Measurements from ENCODE around the gene PLCH2. TPM values are rescaled to one million over a fixed set of nuclear protein-coding genes. Genes with fewer than 3 reads are reported as not detected.

The PLCH2 gene
- total and polyA plus RNA-seq, 2 of the 13 experiments (the other 11 are each of a cell fraction or from before 2014, with no cell fraction given) = 0.15 to 0.67 TPM

DNA sequence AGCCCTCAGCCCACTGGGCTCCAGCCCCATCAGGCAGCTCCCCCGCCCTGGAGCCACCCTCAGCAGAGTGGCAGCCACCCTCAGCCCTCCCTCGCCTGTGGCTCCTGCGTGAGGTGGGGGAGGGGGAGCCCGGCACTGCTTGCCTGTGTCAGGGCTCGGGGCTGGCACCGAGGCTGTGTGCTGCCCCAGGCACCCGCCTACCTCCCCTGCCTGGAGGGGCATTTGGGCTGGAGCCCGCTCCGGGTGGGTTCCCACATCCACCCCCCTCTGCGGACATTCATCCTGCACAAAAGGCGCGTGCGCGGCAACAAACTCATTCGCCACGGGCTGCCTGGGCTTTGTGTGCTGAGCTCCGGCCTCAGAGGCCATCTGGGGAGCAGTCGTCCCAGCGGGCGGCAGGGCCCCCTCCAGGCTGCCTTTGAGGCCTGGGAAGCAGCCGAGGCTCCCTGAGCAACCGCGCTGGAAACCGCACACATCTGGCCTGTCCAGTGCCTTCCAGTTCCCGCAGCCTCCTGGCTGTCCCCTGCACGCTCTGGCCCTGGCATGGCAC, 67.5 kb downstream of the PLCH2 start:
- peak overlapping the region; percentile 83 for H3K4me2 ChIP-seq (ENCODE audit: low read depth, low read length)
- no peak overlapping the region for H2AFZ ChIP-seq (ENCODE audit: low read length)
- ChIA-PET POLR2A (interaction anchor here (0.7 to 3.4 kb wide), 5 partner anchors 9 to 131 kb away, joined by 3 to 29 read pairs (median 5); partner anchors contain the start of genes HES5, PANK4, PEX10 and PRXL2B), CTCF (ENCODE audit: low intra/inter-chr PET ratio, low total read pairs) (no interaction called here)
- H3K4me3 ChIP-seq (replicated peaks in 1 of 3; ENCODE audit: insufficient read depth in 1 of 3, low read depth in 2 of 3, low read length in 3 of 3) = peak overlapping the region in 2 of 3 experiments; percentile 43 to 60; a peak in 3 of 6 replicates
- H3K27ac ChIP-seq (ENCODE audit: extremely low read length, insufficient read depth, low read length) = no peak overlapping the region
- H3K79me2 ChIP-seq (ENCODE audit: insufficient read depth, low read length) = no peaks in the 10 kb centered on the region
- no peaks in the 10 kb centered on the region for H3K36me3 ChIP-seq (replicated peaks in 1 of 2; ENCODE audit: control insufficient read depth in 1 of 2, insufficient read depth in 2 of 2, low read length in 2 of 2)
- FAIRE-seq (no peak), ATAC-seq (peak; percentile 0; the same call in 1 of the 3 replicates), DNase-seq (ENCODE audit: low spot score) (no peak)
- H3K27me3 ChIP-seq (ENCODE audit: control insufficient read depth in 1 of 2, insufficient read depth in 2 of 2, low read length in 2 of 2) = peaks cover 4 to 6% of the 10 kb centered on the region in 2 experiments; a peak in 3 of 5 replicates
- no peaks in the 10 kb centered on the region for H4K20me1 ChIP-seq (ENCODE audit: insufficient read depth, low read length)
- in situ Hi-C loops (cut with HindIII; ENCODE audit: extremely low pct_ligation_motif_present, low pct_unique_long_range_greater_than_20kb) = no loop called here
- WGBS (ENCODE audit: low lambda C conversion rate) = 3% methylated on average over 6 of the region's 26 CpGs
- peak overlapping the region; percentile 32; the same call in 1 of the 2 replicates for H3K9ac ChIP-seq (ENCODE audit: insufficient read depth, low read depth, low read length)
- BruUV-seq (replicated peaks) = no TSS peak
- peaks cover 65% of the 10 kb centered on the region for H3K4me1 ChIP-seq (ENCODE audit: insufficient read depth, low read length)
- intact Hi-C loops (cut with micrococcal nuclease; ENCODE audit: unreplicated experiment) = no loop called here
- H3K9me3 ChIP-seq (ENCODE audit: low read length) = no peaks in the 10 kb centered on the region
- TF ChIP-seq ZNF788 (CRISPR knock-in tag; IDR thresholded peaks at IDR 0.05; ENCODE audit: borderline replicate concordance) (0 out of 2 replicates have a peak, but pooled peaks have one; percentile 62), ZNF160 (CRISPR knock-in tag; IDR thresholded peaks at IDR 0.05) (no peak), ATF1 (CRISPR knock-in tag; IDR thresholded peaks at IDR 0.05) (no peak), SAP130 (CRISPR knock-in tag; IDR thresholded peaks at IDR 0.05; ENCODE audit: low read depth) (peak; percentile 32; the same call in 1 of the 2 replicates), ZSCAN31 (CRISPR knock-in tag; IDR thresholded peaks at IDR 0.05; ENCODE audit: low read depth) (no peak), PPARG (CRISPR knock-in tag; conservative IDR thresholded peaks at IDR 0.05) (no peak), MEIS1 (CRISPR knock-in tag; IDR thresholded peaks at IDR 0.05; ENCODE audit: borderline replicate concordance) (0 out of 2 replicates have a peak, but pooled peaks have one; percentile 22), SP5 (CRISPR knock-in tag; IDR thresholded peaks at IDR 0.05; ENCODE audit: borderline replicate concordance, low read depth) (no peak), ZNF180 (CRISPR knock-in tag; IDR thresholded peaks at IDR 0.05; ENCODE audit: borderline replicate concordance, low read depth) (no peak), TAF1 (CRISPR knock-in tag; IDR thresholded peaks at IDR 0.05) (peak; percentile 16; the same call in 1 of the 2 replicates), SNAI1 (CRISPR knock-in tag; IDR thresholded peaks at IDR 0.05; ENCODE audit: borderline replicate concordance) (no peak), ZNF264 (CRISPR knock-in tag; IDR thresholded peaks at IDR 0.05) (no peak), TOPORS (CRISPR knock-in tag; IDR thresholded peaks at IDR 0.05) (no peak), ZNF292 (CRISPR knock-in tag; IDR thresholded peaks at IDR 0.05; ENCODE audit: borderline replicate concordance, low read depth) (no peak)
- TF ChIP-seq, protein P1, sequence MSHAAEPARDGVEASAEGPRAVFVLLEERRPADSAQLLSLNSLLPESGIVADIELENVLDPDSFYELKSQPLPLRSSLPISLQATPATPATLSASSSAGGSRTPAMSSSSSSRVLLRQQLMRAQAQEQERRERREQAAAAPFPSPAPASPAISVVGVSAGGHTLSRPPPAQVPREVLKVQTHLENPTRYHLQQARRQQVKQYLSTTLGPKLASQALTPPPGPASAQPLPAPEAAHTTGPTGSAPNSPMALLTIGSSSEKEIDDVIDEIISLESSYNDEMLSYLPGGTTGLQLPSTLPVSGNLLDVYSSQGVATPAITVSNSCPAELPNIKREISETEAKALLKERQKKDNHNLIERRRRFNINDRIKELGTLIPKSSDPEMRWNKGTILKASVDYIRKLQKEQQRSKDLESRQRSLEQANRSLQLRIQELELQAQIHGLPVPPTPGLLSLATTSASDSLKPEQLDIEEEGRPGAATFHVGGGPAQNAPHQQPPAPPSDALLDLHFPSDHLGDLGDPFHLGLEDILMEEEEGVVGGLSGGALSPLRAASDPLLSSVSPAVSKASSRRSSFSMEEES (CRISPR knock-in tag; IDR thresholded peaks at IDR 0.05) = no peak
- TF ChIP-seq, protein P2, sequence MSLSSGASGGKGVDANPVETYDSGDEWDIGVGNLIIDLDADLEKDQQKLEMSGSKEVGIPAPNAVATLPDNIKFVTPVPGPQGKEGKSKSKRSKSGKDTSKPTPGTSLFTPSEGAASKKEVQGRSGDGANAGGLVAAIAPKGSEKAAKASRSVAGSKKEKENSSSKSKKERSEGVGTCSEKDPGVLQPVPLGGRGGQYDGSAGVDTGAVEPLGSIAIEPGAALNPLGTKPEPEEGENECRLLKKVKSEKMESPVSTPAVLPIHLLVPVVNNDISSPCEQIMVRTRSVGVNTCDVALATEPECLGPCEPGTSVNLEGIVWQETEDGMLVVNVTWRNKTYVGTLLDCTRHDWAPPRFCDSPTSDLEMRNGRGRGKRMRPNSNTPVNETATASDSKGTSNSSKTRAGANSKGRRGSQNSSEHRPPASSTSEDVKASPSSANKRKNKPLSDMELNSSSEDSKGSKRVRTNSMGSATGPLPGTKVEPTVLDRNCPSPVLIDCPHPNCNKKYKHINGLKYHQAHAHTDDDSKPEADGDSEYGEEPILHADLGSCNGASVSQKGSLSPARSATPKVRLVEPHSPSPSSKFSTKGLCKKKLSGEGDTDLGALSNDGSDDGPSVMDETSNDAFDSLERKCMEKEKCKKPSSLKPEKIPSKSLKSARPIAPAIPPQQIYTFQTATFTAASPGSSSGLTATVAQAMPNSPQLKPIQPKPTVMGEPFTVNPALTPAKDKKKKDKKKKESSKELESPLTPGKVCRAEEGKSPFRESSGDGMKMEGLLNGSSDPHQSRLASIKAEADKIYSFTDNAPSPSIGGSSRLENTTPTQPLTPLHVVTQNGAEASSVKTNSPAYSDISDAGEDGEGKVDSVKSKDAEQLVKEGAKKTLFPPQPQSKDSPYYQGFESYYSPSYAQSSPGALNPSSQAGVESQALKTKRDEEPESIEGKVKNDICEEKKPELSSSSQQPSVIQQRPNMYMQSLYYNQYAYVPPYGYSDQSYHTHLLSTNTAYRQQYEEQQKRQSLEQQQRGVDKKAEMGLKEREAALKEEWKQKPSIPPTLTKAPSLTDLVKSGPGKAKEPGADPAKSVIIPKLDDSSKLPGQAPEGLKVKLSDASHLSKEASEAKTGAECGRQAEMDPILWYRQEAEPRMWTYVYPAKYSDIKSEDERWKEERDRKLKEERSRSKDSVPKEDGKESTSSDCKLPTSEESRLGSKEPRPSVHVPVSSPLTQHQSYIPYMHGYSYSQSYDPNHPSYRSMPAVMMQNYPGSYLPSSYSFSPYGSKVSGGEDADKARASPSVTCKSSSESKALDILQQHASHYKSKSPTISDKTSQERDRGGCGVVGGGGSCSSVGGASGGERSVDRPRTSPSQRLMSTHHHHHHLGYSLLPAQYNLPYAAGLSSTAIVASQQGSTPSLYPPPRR (CRISPR knock-in tag; IDR thresholded peaks at IDR 0.05; ENCODE audit: borderline replicate concordance) = 0 out of 2 replicates have a peak, but pooled peaks have one; percentile 32
- TF ChIP-seq, protein P3, sequence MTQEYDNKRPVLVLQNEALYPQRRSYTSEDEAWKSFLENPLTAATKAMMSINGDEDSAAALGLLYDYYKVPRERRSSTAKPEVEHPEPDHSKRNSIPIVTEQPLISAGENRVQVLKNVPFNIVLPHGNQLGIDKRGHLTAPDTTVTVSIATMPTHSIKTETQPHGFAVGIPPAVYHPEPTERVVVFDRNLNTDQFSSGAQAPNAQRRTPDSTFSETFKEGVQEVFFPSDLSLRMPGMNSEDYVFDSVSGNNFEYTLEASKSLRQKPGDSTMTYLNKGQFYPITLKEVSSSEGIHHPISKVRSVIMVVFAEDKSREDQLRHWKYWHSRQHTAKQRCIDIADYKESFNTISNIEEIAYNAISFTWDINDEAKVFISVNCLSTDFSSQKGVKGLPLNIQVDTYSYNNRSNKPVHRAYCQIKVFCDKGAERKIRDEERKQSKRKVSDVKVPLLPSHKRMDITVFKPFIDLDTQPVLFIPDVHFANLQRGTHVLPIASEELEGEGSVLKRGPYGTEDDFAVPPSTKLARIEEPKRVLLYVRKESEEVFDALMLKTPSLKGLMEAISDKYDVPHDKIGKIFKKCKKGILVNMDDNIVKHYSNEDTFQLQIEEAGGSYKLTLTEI (CRISPR knock-in tag; conservative IDR thresholded peaks at IDR 0.05) = no peak

All from HepG2 (cell line).